KG1 (cell line): ENCODE results near the gene ZDHHC7.

ENCODE experiments used
- DNase-seq: peaks from one replicate; lab custom pipeline; 2025; lab: John Stamatoyannopoulos, UW

The ZDHHC7 gene

DNA sequence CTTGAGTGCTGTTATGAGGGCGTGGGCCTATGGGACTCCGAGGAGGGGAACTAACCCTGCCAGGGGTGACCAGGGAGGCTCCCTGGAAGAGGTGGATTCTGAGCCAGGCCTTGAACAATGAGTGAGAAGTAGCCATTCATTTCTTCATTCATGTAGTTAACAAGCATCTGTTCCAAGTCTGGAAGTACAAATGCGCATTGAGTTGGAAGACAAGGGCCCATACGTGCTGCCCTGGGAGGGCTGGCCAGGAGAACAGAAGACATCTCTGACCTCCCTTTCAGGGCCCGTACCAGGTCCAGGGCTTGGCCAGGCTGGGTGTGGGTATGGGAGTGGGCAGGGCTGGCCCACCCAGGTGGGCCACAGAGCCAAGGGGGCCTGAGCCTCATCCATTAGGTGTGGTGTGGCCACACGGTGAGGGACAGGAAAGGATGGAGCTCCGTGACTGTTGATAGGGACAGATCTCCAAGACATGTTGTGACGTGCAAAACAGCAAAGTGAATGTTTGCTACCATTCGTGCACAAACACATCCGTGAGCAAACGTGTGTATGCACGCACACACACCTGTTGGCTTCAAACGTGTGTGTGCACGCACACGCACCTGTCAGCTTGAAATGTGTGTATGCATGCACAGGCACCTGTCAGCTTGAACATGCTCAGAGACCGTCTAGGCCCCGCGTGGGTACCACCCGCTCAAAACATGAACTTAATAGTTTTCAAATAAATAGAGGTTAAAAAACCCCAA is 46.8 kb downstream of the ZDHHC7 start:
- no peak for DNase-seq

DNA sequence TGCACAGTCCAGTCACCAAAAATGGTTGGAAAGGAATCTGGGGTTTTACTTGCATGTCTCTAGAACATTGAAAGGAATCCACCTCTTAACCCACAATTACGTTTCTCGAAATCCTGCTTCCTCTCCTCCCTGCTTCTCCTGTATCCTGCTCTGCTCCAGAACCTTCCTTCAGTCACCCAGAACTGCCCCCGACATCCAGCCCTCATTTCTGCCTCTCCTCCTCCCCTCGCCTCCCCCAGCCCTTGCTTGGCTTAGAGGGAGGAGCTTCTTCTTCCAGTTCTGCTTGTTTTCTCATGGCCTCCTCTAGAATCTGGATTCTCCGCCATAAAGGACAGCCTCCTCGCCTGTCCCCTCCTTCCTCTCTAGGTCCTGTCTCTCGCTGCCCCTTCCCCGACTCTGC is 48.3 kb downstream of the ZDHHC7 start:
- DNase-seq: no peak

DNA sequence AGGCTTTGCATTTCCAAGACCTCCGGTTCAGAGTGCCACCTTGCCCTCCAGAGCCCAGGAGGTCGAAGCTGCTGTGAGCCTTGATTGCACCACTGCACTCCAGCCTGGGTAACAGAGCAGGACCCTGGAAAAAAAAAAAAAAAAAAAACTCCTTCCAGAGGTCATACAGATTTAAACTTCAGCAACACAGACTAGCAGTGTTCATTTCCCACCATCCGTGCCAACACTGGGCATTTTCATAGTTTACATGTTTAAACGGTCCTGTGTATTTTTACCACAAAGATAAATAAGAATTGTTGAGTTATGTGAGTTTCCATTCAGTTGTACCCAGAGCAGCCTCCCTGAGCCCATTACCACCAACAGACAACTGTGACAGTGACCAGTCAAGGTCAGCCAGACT is 50.4 kb downstream of the ZDHHC7 start:
- no peak for DNase-seq

DNA sequence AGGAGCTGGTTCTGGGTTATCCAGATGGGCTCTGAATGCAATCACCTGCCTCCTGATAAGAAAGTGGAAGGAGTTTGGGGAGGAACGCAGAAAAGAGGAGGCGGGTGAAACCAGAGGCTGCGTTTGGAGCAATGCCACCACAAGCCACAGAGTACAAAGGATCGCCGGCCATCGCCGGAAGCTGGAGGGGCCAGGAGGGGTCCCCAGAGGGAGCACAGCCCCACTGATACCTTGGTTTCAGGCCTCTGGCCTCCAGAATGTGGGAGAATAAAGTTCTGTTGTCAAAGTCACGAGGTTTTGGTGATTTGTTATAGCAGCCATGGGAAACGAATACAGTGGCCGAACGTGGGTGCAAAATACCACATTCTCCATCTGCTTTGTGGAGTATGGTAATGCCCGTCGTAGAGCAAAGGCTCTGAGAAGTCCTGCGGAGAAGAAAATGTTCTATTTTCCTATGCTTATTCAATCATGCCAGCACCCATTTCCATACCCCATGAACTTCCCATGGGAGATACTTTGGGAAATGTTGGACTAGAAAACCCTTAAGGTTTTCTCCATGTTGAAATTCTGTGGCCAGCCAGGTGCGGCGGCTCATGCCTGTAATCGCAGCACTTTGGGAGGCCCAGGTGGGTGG is 51.4 kb downstream of the ZDHHC7 start:
- no peak for DNase-seq

- no peak for DNase-seq
Observed at GRCh38 chr16:84959045-84959576, 52.2 kb downstream of the ZDHHC7 start.

DNA sequence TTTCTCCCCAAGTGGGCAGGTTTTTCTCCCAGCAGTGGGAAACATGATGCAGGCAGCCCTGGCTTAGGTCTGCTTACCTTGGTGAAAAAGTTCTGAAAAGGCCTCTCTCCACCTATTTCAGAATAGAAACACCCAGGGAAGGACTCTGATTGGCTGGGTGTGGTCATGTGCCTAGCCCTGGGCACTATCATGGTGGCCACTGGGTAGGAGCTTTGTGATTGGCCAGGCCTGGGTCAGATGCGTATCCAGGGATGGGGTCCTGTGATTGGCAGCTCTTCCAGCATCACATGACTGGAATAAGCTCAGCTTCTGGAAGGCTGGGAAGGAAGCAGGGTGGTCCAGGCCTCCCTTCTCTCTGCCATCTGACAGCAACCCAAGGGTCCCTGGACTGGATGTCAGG is 53.5 kb downstream of the ZDHHC7 start:
- DNase-seq: no peak

DNA sequence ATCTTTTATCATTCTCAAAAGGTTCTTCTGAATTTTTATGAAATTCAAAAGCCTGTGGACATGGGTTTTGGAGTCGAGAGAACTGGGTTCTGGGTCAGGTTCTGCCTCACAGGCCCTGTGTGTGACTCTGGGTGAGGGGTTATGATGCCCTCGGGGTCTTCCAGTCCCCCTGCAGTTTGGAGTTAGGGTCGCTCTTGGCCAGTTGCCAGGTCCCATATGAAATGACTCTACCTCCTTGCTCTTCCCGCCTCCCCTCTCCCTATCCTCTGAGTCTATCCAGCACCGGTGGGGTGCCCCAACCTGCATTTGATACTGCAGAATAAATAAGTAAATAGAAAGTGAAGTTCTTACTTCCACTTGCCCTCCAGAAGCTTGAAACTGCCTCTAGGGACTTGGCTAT is 54.1 kb downstream of the ZDHHC7 start:
- no peak for DNase-seq

- DNase-seq: no peak
Observed at GRCh38 chr16:84955427-84955826, 55.9 kb downstream of the ZDHHC7 start.

- DNase-seq: no peak
Observed at GRCh38 chr16:84953190-84953746, 58.1 kb downstream of the ZDHHC7 start.

- peak; percentile 77 for DNase-seq
Observed at GRCh38 chr16:84952335-84953189, 58.8 kb downstream of the ZDHHC7 start.

DNA sequence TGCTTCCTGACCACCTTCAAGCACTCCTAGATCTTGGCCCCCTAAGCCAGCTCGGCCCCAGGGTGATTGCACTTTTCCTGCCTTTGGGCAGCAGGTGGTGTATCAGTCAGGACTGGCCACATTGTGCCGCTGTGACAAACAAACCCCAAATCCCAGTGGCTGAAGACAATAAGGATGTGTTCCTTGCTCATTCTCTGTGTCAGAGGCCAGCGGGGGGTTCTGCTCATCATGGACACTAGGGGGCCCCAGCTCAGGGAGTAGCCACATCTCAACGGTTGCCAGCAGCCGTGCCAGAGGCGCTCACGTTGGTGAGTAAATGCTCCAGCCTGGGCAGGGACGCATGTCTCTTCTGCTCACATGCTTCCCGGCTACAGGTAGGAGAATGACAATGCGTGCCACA is 60.4 kb downstream of the ZDHHC7 start:
- no peak for DNase-seq

GRCh38 chr16:84949772-84950436 is 61.4 kb downstream of the ZDHHC7 start:
- no peak for DNase-seq

DNA sequence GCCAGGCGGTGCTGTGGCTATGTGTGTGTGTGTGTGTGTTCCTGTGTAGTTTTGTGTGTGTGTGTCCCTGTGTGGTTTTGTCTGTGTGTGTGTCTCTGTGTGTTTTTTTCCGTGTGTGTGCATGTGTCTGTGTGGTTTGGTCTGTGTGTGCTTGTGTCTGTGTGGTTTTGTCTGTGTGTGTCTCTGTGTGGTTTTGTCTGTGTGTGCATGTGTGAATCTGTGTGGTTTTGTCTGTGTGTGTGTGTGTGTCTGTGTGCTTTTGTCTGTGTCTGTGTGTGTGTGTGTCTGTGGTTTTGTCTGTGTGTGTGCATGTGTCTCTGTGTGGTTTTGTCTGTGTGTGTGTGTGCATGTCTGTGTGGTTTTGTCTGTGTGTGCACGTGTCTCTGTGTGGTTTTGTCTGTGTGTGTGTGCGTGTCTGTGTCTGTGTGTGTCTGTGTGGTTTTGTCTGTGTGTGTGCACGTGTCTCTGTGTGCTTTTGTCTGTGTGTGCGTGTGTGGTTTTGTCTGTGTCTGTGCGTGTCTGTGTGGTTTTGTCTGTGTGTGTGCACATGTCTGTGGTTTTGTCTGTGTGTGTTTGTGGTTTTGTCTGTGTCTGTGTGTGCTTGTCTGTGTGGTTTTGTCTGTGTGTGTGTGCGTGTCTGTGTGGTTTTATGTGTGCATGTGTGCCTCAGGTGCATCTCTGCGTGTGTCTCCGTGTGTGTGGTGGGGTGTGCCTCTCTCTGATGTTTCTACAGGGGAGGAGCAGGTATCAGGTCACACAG is 62.3 kb downstream of the ZDHHC7 start:
- DNase-seq: no peak

- no peak for DNase-seq
Observed at GRCh38 chr16:84947996-84948850, 63.1 kb downstream of the ZDHHC7 start.

DNA sequence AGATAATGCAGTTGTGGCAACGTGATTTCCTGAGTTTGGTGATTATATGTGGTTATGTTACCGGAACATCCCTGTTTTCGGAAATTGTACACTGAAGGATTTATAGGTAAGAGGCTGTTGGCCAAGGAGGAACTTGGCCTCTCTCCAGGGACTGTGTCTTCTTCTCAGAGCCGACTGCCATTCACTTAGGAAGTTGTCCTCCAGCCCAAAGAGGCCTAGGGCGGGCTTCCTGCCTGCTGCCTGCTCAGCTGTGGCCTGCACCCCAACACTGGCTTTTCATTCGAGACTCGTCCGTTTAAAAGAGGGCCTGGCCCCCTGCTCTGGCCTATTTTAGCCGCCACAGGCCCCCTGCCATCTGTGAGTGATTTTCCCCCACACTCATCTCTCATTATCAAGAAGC is 64.3 kb downstream of the ZDHHC7 start:
- peak; percentile 69 for DNase-seq

- DNase-seq: no peak
Observed at GRCh38 chr16:84943620-84944019, 67.7 kb downstream of the ZDHHC7 start.

DNA sequence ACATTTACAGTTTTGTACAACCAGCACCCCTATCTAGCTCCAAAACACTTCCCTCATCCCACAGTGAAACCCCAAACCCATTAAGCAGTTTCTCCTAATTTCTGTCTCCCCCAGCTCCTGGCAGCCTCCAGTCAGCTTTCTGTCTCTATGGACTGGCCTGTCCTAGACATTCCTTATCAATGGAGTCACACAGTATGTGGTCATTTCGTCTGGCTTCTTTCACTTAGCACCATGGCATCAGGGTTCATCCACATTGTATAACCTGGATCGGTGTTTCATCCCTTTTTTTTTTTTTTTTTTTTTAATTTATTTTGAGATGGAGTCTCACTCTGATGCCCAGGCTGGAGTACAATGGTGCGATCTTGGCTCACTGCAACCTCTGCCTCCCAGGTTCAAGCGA is 68.5 kb downstream of the ZDHHC7 start:
- DNase-seq: no peak

DNA sequence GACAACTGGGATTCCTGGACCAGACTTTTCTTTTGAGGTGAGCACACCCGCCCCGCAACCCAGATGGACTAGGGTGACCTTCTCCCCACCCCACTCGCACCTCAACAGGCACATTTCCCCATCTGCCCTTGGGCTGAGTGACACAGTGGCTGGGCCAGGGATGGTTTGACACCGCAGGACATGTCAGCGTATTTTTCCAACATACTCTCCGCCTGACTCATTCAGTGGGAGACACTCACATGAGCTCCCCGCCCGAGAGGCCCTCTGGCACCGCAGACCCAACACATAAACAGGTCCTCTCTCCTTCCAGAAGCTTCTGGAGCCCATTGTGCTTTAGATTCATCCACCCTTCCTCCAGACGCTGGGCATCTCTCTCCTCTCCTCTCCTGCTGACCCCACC is 69.4 kb downstream of the ZDHHC7 start:
- DNase-seq: no peak

DNA sequence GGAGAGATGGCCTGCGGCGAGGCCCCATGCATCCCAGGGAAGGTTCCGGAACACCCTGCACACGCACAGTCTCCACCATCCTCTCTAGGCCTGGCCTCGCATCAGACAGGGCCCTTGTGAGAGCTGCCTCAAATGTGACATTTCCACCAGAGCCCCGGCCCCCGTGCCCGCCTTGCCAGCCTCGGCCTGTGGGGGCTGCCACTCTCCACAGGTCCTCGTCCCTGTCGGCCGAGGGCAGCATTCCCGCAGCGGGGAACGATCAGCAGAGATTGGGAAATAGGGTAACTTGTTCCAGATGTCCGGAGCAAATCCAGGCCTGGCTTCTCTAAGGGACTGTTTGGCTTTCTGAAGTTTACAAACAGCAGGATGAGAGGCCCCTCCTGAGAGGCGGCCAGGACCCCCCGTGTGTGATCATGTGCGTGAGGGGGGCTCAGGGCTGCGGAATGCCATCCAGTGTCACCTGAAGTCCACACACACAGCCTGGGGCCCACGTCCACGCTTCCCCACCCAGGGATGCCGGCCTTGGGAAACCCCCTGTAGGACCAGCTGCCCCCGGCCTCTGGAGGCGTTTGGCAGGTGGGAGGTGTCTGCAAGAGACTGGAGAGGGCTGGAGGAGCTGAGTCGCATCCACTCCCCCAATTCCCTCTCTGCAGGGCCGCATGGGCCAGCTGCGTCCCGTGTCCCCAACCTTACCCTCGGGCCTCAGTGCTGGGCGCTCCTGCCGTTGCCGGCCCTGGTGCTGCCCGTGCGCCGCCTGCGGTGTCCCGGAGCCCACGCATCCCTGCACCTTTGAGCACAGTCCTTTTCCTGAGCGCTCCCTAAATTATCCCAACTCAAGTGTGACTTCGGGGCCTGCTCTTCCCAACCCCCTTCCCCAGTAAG is 70.4 kb downstream of the ZDHHC7 start:
- DNase-seq: no peak
